Thymus (tissue), 11 donors: ENCODE results near the gene CYP3A4. TPM values are rescaled to one million over a fixed set of nuclear protein-coding genes. Genes with fewer than 3 reads are reported as not detected.
"Not testable (repeated sequence)": the region's sequence is repeated elsewhere in the genome, so short reads cannot be mapped to it uniquely, and the experiment has no call there.

Experiments used
- DNase-seq, 9 donors: peaks; one replicate each; pipeline ENCODE4 v3.0.0-alpha.2; 2013; ENCODE audit warnings: low spot score in 9 of 9, low read depth in 6 of 9, missing footprints in 1 of 9
- H3K27ac ChIP-seq, 2 donors: one replicate each; pipeline ENCODE4 v1.5.1; 2013; ENCODE audit warnings: control low read depth in 1 of 2, low read depth in 1 of 2, low read length in 1 of 2, mild to moderate bottlenecking in 1 of 2, moderate library complexity in 1 of 2
- H3K27me3 ChIP-seq, 2 donors: one replicate each; pipeline ENCODE4 v1.5.1; 2013; ENCODE audit warnings: low read length in 1 of 2; ENCODE audit not compliant: control insufficient read depth in 2 of 2, insufficient read depth in 1 of 2
- H3K36me3 ChIP-seq, 2 donors: one replicate each; pipeline ENCODE4 v1.5.1; 2013; ENCODE audit warnings: low read length in 1 of 2, mild to moderate bottlenecking in 1 of 2, moderate library complexity in 1 of 2; ENCODE audit not compliant: control insufficient read depth in 2 of 2, insufficient read depth in 2 of 2
- H3K4me1 ChIP-seq, 2 donors: one replicate each; pipeline ENCODE4 v1.5.1; 2013; ENCODE audit warnings: low read length in 2 of 2; ENCODE audit not compliant: control insufficient read depth in 2 of 2, insufficient read depth in 2 of 2
- H3K4me3 ChIP-seq, 2 donors: one replicate each; pipeline ENCODE4 v1.5.1; 2013; ENCODE audit warnings: low read length in 2 of 2, control low read depth in 1 of 2, mild to moderate bottlenecking in 1 of 2
- H3K9me3 ChIP-seq, 2 donors: one replicate each; pipeline ENCODE4 v1.5.1; 2013; ENCODE audit warnings: low read length in 1 of 2, mild to moderate bottlenecking in 1 of 2; ENCODE audit not compliant: control insufficient read depth in 2 of 2, insufficient read depth in 1 of 2
- WGBS: extraction: QIAGEN DNeasy Blood & Tissue Kit; methylation state at CpG from one replicate; pipeline ENCODE4 v1.1.7; 2013; 5-methylcytosine and 5-hydroxymethylcytosine counted together
- polyA plus RNA-seq: library from polyadenylated mRNA; stranded (reverse); fragments of 200-250 nt; gene quantifications from one replicate; pipeline ENCODE4 v1.2.3, GENCODE V29; 2013
- total RNA-seq: library from RNA; stranded (reverse); fragments of 120-200 nt; gene quantifications from one replicate; pipeline ENCODE4 v1.2.4, GENCODE V29; 2013
- donor health status: healthy.

Gene CYP3A4
- total and polyA plus RNA-seq, 2 donors = 11.0 to 11.1 TPM

DNA sequence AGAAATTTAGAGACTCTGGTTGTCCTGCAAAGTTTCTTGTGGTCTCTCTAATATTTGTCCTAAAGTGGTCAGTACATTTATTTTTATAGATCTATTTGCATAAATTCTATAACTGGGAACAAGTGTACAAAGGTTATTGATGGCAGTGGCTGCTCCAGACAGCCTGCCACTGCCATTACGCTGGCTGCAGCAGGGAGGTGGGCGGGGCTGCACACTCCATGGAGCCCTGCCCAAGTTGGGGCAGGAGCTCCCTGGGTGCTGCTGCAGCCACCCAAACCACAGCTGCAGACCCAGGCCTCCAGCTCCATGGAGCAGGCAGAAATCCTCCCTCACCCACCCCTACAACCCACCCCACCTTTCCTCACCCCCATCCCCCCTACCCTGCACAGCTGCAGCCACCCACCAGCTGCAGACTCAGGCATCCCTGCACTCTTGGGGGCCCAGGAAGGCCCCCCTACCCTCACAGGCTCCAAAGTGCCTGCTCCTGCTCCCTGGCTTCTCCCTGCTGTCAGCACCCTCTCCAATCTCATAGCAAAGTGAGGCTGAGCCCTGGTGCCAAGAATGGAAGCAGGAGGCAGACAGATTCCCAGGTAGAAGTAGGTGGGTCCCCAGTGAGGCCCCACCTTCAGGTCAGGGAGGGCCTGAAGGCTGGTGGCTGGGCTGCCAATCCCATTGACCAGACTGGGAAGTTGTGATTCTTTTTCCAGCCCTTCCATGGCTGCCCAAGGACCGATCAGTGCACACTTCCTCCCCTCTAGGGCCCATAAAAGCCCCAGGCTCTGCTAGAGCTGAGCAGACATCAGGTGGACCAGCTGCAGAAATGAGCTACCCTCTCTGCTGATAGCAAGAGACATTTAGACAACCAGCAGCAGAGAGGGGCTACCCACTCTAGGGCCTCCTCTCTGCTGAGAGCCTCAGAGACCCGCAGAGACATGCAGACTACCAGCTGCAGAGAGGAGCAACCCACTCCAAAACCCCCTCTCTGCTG lies 39.0 kb upstream of the CYP3A4 start:
- H3K4me3 ChIP-seq = no peak overlapping the region
- H3K4me1 ChIP-seq = no peaks in the 10 kb centered on the region
- H3K9me3 ChIP-seq = peaks cover 0 to 4% of the 10 kb centered on the region in 2 donors
- no peak for DNase-seq
- H3K27me3 ChIP-seq = no peaks in the 10 kb centered on the region
- no peaks in the 10 kb centered on the region for H3K36me3 ChIP-seq
- H3K27ac ChIP-seq = no peak overlapping the region
- 94% methylated on average over 4 of the region's 4 CpGs for WGBS

GRCh38 chr7:99820408-99821027 lies 36.5 kb upstream of the CYP3A4 start:
- no peak overlapping the region for H3K27ac ChIP-seq
- H3K4me1 ChIP-seq = no peaks in the 10 kb centered on the region
- no peaks in the 10 kb centered on the region for H3K27me3 ChIP-seq
- no peak overlapping the region for H3K4me3 ChIP-seq
- DNase-seq = no peak
- peaks cover 0 to 4% of the 10 kb centered on the region in 2 donors for H3K9me3 ChIP-seq
- H3K36me3 ChIP-seq = no peaks in the 10 kb centered on the region
- WGBS = 97% methylated on average over 2 of the region's 2 CpGs

GRCh38 chr7:99808766-99809165 lies 24.8 kb upstream of the CYP3A4 start:
- Histone ChIP-seq H3K27me3 (no peaks in the 10 kb centered on the region), H3K27ac (no peak overlapping the region), H3K36me3 (no peaks in the 10 kb centered on the region), H3K4me1 (peaks cover 0 to 8% of the 10 kb centered on the region in 2 donors), H3K9me3 (no peaks in the 10 kb centered on the region), H3K4me3 (no peak overlapping the region)
- no peak for DNase-seq
- 82% methylated on average over 5 of the region's 5 CpGs for WGBS

DNA sequence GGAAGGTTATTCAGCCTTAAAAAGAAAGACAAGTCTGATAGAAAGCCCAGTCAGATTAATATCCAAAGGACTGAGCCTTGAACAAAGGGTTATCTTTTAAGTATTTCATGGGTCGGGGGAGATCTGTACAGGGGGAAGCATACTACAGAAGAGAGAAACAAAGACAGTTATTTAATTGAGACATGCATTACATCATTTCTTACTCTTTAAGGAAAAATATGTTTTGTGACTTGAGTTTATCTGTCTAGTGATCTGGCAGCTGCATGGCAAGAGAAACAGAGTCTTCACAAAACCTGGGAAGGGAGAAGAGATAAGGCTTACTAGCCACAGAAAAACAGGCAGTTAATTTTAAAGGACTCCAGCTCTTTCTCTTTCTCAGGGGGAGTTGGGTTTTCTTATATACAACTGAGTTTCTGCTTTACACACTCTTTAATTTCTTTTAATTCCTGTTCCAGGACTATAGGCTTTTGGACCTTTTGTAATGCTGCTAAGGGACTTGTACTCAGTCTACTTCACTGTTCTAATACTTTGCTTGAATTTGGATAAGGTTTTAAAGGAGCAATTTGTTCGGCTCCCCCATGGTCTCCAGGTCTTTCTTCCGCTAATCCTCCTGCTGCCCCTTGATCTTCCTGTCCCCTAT lies 23.0 kb upstream of the CYP3A4 start:
- H3K4me1 ChIP-seq = peaks cover 0 to 8% of the 10 kb centered on the region in 2 donors

GRCh38 chr7:99805641-99806040 lies 21.7 kb upstream of the CYP3A4 start:
- no peak overlapping the region for H3K4me3 ChIP-seq
- no peak for DNase-seq
- H3K36me3 ChIP-seq = no peaks in the 10 kb centered on the region
- H3K27me3 ChIP-seq = no peaks in the 10 kb centered on the region
- peaks cover 0 to 4% of the 10 kb centered on the region in 2 donors for H3K9me3 ChIP-seq
- H3K4me1 ChIP-seq = peaks cover 0 to 8% of the 10 kb centered on the region in 2 donors
- H3K27ac ChIP-seq = no peak overlapping the region
- 94% methylated on average over 2 of the region's 2 CpGs for WGBS

More for the DNA sequence above, 23.0 kb upstream of the CYP3A4 start:
- WGBS = 82% methylated on average over 3 of the region's 3 CpGs
- H3K36me3 ChIP-seq = no peaks in the 10 kb centered on the region
- H3K27me3 ChIP-seq = no peaks in the 10 kb centered on the region
- peak overlapping the region in 1 of 2 donors; percentile 30 for H3K27ac ChIP-seq
- DNase-seq = peak in 1 of 9 donors; percentile 15
- peaks cover 0 to 4% of the 10 kb centered on the region in 2 donors for H3K9me3 ChIP-seq
- no peak overlapping the region for H3K4me3 ChIP-seq

DNA sequence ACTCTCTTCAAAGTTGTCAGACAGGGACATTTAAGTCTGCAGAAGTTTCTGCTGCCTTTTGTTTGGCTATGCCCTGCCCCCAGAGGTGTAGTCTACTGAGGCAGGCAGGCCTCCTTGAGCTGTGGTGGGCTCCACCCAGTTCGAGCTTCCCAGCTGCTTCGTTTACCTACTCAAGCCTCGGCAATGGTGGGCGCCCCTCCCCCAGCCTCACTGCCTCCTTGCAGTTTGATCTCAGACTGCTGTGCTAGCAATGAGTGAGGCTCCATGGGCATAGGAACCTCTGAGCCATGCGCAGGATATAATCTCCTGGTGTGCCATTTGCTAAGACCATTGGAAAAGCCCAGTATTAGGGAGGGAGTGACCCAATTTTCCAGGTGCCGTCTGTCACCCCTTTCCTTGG lies 19.1 kb upstream of the CYP3A4 start:
- not testable (repeated sequence) for H3K27me3 ChIP-seq, H3K36me3 ChIP-seq, H3K4me3 ChIP-seq, DNase-seq, H3K9me3 ChIP-seq, H3K4me1 ChIP-seq, H3K27ac ChIP-seq
- 92% methylated on average over 6 of the region's 6 CpGs for WGBS

- not testable (repeated sequence) for DNase-seq, H3K4me1 ChIP-seq, H3K9me3 ChIP-seq, H3K27me3 ChIP-seq, H3K4me3 ChIP-seq, H3K36me3 ChIP-seq, H3K27ac ChIP-seq
- WGBS = 91% methylated on average over 2 of the region's 3 CpGs
These were observed 17.4 kb upstream of the CYP3A4 start for GRCh38 chr7:99801407-99801806.

DNA sequence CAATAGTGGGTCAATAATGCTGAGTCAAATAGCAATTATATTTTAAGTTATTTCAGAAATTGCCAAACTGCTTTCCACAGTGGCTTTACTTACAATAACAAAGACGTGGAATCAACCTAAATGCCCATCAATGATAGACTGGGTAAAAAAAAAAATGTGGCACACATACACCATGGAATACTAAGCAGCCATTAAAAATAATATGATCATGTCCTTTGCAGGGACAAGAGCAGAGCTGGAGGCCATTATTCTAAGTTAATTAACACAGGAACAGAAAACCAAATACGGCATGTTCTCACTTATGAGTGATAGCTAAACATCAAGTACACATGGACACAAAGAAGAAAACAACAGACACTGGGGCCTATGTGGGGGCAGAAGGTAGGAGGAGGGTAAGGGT lies 15.0 kb upstream of the CYP3A4 start:
- H3K9me3 ChIP-seq = peaks cover 0 to 4% of the 10 kb centered on the region in 2 donors
- H3K27ac ChIP-seq = no peak overlapping the region
- H3K27me3 ChIP-seq = no peaks in the 10 kb centered on the region
- H3K4me1 ChIP-seq = no peaks in the 10 kb centered on the region
- no peak for DNase-seq
- 91% methylated on average over 2 of the region's 2 CpGs for WGBS
- H3K4me3 ChIP-seq = no peak overlapping the region
- H3K36me3 ChIP-seq = no peaks in the 10 kb centered on the region

- H3K36me3 ChIP-seq, H3K4me1 ChIP-seq, H3K27me3 ChIP-seq, DNase-seq, H3K27ac ChIP-seq, H3K4me3 ChIP-seq, H3K9me3 ChIP-seq: not testable (repeated sequence)
- WGBS = over 99% methylated on average over 2 of the region's 2 CpGs
These were observed 11.9 kb upstream of the CYP3A4 start for GRCh38 chr7:99795864-99796263.
